NOMO-1 treated with dmso at 0.1 percent for 144 hours (cell line): Measurements from ENCODE around the gene ZRANB1.

ENCODE experiments used
- DNase-seq: peaks from one replicate; lab custom pipeline; 2025; ENCODE audit not compliant: unreplicated experiment; lab: John Stamatoyannopoulos, UW

ZRANB1 gene

GRCh38 chr10:124993345-124993708, 51.4 kb downstream of the ZRANB1 start:
- DNase-seq: no peak

- DNase-seq: no peak
These were observed 52.0 kb downstream of the ZRANB1 start for GRCh38 chr10:124993736-124994451.

DNA sequence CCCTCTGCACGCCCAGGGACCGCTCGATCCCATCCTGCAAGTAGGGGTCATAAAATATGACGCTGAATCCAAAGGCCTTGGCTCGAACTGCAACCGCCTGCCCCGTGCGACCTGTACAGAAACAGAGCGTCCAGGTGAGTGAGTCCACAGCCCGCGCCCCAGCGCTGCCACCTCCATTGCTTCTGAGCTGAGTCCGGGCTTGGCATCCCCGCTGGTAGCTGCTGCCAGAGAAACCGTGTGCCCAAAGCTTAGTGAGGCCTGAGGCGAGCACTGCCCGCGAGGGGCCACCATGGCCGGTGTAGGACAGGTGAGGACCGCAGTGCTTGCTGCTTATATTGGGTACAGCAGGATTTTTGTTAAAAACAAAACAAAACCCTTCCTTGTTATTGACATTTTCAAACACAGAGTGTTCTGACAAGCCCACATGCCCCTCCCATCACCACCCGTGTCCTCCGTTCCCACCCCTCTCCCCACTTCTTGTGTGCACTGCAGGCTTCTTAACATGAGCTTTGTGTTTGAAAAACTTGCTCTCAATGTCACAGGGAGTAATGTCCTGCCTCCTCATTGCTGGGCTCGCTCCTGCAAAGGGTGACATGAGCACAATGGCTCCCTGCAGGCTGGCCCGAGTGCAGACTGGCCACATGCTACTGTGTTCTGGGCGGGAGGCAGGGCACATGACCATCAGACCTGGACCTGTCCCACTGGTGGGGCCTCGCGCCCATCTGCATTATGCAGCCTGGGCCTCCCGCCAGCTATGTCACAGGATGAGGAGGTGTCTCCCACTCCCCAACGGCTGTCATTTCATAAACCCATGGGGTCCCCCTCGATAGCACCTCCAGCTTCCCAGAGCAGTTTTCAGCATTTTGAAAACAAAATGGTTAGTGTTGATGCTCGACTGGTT, 52.9 kb downstream of the ZRANB1 start:
- no peak for DNase-seq

GRCh38 chr10:124995605-124996004, 53.7 kb downstream of the ZRANB1 start:
- DNase-seq: no peak

DNA sequence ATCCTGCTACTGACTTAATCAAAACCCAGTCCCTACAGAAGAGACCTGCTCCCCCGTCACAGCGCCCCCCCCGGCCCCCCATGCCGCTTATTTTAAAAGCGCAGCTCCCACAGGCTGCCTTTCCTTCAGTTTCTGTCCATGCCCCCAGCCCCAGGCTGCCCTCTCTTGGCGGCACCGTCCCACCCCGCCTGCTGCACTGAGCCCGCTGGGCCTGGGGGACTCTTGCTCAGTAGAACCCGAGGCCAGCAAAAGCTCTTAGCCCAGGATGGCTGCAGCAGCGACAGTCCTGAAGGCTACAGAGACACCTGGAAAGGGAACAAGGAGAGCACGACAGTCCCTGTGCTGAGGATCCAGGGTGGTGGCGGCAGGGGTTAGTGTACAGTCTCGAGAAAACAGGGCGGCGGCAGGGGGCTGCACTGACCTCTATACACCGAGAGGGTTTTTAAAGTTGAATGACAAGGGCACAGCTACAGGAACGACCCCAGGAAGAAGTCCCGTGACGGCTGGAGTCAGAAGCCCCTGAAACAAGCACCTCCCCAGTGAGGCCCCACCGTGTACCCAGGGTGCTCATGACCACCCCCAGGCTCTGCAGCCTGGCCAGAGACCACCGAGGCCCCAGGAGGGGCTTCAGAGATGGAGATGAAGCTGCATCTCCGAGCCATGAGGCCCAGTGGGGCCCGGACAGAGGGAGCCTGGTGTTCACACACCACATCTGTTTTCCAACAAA, 54.4 kb downstream of the ZRANB1 start:
- DNase-seq: no peak

DNA sequence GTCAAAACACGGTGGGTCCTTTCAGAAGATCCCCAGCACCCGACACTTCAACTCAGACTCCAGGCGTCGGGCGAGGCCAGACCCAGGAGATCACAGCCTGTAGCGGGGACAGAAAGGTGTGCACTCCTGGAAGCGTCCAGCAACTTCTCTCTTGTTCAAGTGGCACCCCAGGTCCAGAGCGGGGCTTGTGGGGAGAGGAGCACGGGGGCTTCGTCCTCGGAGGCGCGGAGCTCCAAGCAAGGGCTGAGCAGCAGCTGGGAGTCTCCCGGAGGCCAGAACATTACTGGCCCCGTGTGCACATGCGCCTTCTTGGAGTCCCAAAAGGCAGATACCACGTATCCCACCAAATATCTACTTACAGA, 54.9 kb downstream of the ZRANB1 start:
- DNase-seq: no peak

- no peak for DNase-seq
These were observed 55.4 kb downstream of the ZRANB1 start for GRCh38 chr10:124997306-124997705.

GRCh38 chr10:124997771-124998623, 56.1 kb downstream of the ZRANB1 start:
- no peak for DNase-seq

- no peak for DNase-seq
These were observed 56.8 kb downstream of the ZRANB1 start for GRCh38 chr10:124998624-124999291.

DNA sequence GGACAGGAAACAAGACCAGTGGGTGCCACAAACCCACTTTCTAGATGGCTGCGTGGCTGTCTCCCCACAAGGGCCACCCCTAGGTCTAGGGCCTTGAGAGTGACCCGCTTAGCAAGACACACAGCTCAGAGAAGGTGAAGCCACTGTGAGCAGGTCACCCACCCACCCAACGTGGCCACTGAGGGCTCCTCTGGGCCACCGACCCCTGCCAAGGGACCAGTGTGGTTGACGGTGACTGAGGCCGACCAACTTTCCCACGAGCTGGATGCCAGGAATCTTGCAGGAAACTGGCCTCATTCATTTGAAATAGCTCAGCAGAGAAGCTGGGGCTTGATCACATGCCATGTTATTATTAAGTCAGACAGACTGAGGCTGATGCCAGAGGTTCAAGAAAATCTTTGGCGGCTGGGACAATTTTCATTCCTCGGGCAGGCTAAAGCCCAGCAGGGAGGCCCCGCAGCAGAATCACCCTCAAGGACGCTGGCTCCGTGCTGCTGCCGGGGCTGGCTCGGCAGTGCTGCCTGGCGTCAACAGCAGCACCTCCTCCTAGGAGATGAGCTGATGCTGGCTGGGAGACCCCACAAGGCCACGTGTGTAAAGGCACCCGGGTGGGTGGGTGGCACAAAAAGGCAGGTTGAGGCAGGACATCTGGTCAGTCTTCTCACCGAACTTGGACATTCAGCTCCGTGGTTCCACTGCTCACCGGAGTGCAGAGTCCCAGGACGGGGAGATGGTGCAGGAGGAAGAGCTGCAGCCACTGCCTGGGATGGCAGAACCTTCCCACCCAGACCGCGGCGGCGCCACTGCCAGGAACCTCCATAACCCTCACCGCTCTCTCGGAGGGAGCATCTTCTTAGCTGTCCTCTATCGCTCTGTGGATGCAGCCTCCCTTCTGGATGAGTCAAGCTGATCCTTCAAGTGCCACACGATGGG, 57.8 kb downstream of the ZRANB1 start:
- DNase-seq: no peak

DNA sequence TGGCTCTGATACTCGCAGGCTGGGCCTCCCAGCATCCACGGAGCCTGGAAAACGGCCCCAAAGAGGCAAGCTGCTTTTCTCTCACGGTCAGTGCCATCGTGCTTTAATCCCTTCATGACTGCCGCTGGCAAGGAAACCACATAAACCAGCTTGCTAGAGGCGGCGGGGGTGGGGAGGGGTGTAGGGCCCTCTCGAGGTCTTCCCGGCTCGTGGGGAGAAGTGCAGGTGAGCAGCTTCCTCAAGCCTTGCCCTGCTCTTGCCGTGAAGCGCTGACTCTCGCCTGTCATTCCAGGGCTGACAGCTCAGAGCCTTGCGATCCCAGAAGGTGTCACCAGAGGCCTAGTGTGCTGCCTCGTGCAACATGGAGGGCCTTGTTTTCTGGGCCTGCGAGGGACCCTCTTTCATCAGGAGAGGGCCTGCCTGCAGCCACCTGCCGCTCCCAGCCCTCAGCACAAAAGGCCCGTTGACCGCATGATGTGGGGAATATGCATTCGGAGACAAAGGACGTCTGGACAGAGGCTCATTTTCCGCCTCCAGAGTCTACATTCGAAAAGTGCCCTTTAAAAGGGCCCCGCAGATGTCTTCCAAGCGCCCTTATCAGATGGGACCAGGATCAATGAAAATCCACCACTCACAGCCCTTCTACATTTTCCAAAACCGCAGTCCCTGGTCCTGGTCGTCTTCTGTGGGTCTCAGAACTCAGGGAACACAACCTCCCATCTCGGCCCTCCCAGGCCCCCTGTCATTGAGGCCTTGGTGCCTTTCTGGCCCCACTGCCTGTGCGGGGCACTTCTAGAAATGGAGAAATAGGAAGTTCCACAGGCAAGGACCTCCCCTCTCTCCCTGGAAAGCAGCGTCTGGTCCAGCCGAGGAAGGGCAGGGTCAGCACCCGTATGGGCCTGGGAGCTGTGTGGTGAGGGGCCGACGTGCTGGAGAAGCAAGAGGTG, 58.7 kb downstream of the ZRANB1 start:
- no peak for DNase-seq

DNA sequence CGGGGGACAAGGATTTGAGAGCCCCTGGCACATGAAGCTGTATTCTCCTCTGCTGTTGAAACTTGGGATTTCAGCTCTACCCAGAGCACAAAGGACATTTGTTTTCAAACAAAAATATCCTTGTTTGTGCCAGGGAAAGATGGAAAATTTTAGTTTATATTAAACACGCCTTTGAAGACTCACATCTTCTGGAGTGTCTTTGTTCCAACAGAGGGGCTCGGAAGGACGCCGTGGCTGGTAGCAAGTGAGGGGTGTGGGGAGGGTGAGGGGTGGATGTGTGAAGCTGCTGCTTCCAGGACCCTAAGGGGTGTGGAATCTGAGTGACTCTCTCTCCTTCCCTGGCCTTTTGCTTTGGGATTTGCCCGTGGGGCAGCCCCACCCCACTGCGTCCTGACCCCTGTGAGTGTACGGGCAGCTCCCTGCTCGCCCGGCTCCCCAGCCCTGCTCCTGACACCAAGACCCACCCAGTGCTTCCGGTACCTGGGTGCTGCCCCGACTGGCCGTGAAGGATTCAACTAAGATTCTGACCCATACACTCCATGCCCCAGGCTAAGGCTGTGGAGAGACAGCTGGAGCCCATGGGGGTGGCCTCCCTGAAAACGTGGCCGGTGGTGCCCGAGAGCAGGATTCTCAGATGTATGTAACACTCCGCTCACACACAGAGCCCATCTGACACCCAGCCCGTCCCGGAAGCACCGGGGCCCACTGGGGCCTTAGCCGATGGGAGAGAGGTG, 59.6 kb downstream of the ZRANB1 start:
- no peak for DNase-seq

- DNase-seq: no peak
These were observed 60.1 kb downstream of the ZRANB1 start for GRCh38 chr10:125002047-125002422.

- DNase-seq: no peak
These were observed 60.7 kb downstream of the ZRANB1 start for GRCh38 chr10:125002423-125003145.

DNA sequence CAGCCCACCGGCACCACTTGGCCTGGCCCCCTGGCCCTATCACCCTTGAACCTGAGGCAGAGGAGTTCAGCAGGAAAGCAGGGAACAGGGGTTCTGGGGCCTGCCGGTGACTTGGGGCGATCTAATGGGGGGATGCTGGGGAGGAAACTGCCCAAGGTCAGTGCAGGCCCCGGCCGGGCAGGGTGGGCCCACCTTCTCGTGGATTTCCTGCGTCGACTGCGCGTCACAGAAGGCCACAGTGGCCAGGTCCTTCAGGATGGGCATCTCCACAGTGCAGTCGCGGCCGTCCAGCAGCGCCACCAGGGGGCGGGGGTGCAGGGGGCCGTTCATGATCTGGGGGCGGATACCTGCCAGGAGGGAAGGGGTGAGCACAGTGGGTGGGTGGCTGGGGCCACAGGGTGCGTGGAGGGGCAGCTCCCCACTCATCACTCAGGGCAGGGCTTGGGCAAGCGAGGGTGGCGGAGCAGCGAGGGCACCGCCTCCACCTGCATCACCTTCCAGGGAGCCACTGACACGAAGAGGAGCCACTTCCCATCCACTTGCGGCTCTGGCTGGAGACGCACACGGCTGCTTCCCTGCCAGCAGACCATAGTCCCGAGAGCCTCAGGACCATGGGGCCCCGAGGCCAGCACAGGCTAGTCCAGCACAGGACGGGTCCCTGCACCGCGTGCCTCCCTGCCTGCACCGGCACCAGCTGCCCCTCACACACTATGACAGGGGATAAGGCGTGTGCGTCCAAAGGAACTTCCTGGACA, 61.4 kb downstream of the ZRANB1 start:
- no peak for DNase-seq

DNA sequence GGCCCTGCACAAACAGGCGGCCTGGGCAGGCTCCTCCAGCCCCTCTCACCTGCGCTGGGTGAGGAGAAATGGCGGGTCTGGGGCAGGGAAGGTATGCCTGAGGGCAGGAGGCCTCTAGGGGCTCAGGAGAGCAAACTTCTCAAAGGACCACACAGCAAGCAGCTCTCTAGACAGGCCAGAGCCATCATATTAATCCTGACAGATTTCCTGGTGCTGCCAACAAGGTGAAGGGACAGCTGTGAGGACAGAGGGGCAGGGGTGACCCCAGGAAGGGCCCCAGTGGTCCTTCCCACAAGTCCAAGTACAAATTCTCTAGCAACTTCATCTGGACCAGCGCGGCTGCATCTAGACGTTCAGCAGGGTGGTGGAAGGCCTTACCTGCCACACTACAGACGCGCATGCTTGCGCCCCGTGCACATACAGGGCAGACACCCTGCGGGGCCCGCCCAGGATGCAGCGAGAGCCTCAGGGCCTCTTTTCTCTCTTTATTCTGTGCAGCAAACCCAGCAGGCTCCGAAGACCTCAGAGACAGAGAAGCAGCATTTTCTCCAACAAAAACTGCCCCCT, 62.1 kb downstream of the ZRANB1 start:
- DNase-seq: no peak
